ENCODE results near the gene PLXNC1.

DNA sequence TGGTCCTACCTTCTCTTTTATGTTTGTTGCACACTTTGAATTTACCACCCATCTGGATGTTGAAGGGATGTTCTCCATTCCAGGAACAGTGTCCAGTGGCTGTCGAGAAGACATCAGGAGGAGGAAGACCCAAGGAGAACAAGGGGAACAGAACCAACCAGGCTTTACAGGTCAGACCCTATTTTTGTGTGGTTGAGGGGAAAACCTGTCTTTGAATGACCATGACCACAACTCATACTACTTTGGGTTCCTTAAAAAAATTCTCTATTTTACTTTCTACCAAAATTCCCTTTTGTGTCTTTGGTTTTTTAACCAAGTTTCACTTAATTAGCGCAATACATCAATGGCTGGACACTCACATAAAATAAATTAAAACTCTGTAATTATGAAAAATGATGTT is 78.7 kb downstream of the PLXNC1 start:
- TF ChIP-seq CTCF (IDR thresholded peaks at IDR 0.05), result no peak
- no peak for TF ChIP-seq EP300 (IDR thresholded peaks at IDR 0.05)
- no peak for TF ChIP-seq POLR2A (IDR thresholded peaks at IDR 0.05)
